ENCODE data around the gene TFAP2C.
"Not testable (repeated sequence)": the region's sequence is repeated elsewhere in the genome, so short reads cannot be mapped to it uniquely, and the experiment has no call there.

Gene TFAP2C

GRCh38 chr20:56617489-56617888 is 11.6 kb upstream of the TFAP2C start:
- no peak for DNase-seq

- DNase-seq = no peak
Observed at GRCh38 chr20:56621730-56622129, 7.4 kb upstream of the TFAP2C start.

DNA sequence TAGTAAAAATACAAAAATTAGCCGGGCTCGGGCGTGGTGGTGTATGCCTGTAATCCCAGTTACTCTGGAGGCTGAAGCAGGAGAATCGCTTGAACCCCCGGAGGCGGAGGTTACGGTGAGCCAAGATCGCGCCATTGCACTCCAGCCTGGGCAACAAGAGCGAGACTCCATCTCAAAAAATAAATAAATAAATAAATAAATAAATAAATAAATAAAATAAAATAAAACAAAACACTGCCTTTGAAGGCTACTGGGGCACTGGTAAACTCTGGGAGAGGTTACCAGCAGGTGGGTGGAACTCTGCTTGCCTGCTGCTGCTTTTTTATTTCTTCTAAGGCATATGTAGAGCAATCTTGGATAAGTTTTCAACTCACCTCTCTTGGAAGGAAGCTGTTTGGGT is 5.2 kb upstream of the TFAP2C start:
- DNase-seq = not testable (repeated sequence)

DNA sequence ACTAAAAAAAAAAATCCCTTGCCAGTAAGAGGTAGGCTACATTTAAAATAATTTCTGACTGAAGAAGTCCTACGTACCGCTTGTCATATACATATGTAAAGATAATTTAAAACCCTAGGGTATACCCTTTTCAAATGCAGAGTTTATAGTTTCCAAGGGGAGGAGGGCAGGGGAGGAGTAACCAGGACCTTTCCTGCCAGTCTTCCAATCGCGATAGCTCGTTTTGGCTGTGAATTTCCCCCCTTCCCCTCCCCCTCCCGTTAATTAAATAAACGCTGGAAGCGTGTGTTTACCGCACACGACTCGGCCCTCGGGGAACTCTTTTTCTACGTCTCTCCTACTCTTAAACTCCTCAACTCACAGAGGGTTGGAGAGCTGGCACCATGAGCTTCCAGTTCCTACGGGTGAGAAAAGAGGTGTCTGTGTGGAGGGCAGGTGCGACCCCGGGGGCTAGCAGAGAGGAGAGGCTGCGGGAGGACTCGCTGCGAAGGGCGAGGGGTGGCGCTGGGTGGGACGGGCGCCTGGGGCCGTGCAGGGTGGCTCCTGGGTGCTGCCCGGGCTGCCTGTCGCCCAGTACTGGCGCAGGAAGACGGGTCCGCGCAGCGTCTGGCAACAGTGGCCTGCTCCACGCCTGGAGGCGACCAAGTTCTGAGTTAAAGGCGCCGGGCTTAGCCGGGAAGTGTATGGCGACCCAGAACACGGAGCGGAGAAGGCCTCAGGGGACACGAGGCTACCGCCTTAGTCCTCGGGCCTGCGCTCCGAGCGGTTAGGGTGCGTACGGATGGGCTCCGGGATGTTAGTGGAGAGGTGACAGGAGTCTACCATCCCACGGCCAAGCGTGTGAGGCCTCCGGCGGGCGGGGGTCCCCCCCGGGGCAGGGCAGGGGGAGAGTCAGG is 4.1 kb upstream of the TFAP2C start:
- DNase-seq = no peak

GRCh38 chr20:56625837-56626236 is 3.3 kb upstream of the TFAP2C start:
- DNase-seq = no peak

DNA sequence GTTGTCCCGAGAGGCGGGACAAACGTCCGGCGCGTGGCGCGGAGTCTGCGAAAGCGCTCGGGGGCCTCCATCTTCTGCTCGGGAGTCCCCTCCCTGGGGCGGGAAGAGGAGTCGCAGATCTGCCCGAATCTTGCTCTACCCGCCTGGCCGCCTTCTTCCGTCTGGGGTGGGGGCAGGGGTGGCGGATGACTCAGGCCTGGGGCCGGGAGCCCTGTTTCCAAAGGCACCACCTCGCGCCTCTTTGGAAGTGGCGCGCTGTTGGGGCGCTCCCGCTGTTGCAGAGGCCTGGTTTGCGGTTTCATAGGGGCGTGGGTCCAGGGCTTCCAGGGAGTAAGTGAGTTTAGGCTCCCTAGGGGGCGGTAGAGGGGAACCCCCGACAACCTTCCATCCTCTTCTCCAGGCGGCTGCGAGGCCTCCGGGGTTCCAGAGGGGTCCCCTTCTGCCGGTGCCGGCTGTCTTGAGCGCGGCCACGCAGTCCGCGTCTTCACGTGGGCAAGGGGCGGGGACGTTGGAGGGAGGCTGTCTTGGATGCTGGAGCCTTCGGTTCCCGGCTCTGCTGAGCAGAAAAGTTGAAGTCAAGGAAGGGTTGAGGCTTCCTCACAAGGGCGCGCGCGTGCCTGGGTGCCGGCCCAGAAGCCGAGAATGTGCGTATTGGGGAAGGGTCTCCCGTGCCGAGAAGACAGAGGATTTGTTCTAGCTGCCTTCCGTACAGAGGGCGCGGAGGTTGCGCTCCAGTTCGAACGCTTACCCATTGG is 2.6 kb upstream of the TFAP2C start:
- DNase-seq = no peak

GRCh38 chr20:56627122-56628014 is 1.7 kb upstream of the TFAP2C start:
- no peak for DNase-seq

DNA sequence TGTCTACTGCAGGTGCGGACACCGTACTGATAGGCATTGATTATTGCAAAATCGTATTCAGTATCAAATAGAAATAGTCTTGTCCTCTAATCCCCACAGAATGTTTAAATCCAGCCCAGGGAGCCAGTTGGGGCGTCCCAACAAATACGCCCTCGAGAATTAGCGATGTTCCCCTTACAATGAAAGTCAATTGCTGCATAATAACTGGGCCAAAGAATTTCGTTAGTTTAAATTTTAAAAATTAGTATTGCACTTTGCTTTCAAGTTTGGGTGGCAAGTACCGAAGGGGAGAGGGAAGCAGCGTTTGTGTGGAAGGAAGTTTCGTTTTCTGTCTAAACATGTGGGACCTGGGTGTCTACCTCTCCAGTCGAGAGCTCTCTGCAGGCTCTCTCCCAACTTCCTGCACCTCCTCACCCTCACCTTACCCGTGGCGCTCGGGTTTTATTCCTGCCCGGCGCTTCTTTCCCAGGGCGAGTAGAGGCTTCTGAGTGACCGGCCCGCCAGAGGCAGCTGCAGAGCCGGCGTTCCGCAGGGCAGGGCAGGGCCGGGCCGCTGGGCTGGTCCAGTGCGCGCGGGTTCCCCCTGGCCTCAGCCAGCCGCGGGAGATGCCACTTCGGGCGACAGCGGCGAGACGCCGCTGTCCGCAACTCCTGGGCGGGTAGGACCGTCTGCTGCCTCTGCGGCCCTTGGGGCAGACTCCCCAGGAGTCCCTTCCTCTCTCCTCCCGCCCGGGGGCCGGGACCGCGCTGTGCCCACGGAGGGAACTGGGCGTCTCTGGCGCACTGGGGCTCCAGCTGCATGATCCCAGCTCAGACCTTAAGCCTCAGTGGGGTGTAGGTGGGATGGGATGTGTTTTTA is 862 bp upstream of the TFAP2C start:
- DNase-seq = no peak

DNA sequence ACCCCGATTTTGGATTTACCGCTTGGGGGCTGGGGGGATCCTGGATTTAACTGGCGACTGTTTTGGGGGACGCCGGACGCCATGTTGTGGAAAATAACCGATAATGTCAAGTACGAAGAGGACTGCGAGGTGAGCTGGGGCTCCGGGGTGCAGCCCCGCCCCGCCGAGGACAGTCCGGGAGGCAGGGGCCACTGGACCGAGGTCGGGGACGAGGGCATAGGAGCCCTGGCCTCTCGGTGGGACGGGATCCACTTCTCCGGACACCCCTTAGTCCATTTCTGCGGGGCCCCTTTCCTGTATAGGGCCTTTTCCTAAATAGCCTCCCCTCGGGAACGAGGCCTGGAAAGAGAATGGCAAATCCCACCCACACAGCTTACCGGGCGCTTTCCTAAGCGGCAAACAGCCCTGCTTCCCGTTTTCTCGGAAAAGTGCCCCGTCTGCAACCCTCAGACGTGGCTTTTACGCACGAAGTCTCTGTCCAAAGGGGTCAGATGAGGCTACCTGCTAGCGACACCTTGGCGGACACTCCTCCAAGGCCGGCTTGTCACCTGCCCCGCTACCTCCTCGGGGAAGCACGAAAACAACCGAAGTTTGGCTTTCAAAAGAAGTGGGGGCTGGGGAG is 469 bp downstream of the TFAP2C start:
- no peak for DNase-seq

- no peak for DNase-seq
Observed at GRCh38 chr20:56630086-56630493, 984 bp downstream of the TFAP2C start.

DNA sequence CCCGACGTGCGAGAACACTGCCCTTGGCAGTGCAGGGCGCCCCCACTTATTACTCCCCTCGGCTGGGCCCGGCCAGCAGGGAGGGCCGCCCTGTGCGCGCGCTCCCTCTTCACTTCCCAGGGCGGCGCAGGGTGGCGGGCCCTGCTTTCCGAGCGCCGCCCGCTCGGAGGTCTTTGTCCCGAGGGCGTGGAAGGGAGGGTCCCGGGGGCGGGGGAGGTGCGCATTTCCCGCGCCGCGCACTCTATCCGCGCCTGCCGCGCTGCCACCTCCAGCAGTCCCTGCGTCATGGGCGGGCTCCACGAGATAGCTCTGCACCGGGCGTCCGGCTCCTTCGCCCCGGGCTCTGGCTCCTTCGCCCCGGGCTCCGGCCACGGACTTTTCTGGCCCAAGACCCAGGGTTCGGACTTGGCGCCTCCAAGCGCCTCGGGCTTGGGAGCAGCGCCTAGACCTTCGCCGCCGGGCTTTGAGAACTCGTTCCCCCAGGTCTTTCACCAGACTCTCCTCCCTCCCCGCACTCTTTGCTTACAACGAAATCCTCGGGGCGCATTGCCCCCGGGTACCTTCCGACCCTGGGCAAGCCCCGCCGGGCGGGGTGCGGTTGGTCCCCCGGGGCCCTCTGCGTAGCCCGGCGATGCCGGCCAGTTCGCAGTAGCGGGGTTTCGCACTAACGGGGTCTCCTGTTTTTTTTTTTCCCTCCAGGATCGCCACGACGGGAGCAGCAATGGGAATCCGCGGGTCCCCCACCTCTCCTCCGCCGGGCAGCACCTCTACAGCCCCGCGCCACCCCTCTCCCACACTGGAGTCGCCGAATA is 1.6 kb downstream of the TFAP2C start:
- no peak for DNase-seq

GRCh38 chr20:56631318-56631989 is 2.3 kb downstream of the TFAP2C start:
- no peak for DNase-seq

DNA sequence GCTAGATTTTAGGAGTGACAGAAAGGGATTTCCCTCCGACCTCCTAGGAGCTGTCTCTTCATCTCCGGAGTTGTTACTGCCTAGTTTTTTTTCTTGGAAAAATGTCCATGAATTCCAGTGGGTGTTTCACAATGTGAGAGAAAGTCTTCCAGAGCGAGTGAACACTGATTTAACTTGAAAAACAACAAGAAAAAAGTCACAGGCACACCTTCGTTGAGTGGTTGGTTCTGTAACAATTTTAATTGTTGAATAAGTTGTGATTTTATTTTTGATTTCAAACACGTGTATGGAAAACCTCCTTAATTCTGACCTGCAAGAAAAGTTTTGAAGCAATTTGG is 2.9 kb downstream of the TFAP2C start:
- DNase-seq = no peak

DNA sequence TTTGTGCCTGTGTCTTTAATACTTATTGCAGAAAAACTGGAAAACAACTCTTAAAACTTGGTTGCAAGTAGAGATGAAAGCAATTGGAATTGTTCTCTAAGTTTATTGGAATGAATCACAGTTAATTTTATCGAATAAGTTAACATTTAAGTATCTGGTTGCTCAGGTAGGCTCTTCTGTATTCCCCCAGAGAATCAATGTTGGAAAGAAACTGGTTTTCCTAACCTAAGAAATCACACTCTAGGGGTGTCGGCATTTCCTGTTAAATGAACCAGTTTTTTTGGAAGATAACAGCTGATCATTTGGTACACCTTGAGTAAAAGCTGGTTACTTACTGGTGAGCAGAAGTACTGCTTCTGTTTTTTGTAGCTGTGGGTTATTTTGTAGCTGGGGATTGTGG is 5.2 kb downstream of the TFAP2C start:
- DNase-seq = no peak

DNA sequence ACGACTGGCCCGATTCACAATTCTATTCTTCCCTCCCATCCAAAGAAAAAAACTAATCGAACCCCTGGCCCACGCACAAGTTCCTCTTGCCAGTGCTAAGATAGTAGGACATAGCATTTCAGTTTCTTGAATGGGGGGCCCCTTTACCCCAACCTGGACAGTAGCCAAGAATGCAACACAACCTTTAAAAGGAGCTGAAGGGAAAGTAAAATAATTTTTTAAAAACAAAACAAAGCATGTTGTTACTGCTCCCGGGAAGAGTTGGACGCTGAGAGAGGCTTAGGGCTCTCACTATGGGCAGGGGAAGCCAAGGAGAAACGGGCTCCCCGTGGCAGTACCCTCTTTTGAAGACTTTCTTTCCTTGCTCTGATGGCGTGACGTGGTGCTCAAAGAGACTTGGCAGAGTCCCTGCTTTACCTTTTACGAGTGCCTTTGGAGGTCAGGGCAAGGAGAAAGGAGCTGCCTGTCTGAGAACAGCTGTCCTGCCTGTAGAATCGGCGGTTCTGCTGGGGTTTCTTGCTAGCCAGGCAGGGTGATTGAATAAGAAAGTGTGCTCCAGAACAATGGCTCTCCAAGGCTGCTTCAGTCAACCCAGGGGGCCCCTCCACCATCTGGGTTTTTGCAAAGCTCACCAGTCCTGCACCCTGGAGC is 5.8 kb downstream of the TFAP2C start:
- no peak for DNase-seq

- DNase-seq = no peak
Observed at GRCh38 chr20:56636716-56637115, 7.6 kb downstream of the TFAP2C start.

GRCh38 chr20:56637576-56637975 is 8.5 kb downstream of the TFAP2C start:
- no peak for DNase-seq

GRCh38 chr20:56646599-56646998 is 17.5 kb downstream of the TFAP2C start:
- no peak for DNase-seq

- no peak for DNase-seq
Observed at GRCh38 chr20:56653211-56653610, 24.1 kb downstream of the TFAP2C start.

DNA sequence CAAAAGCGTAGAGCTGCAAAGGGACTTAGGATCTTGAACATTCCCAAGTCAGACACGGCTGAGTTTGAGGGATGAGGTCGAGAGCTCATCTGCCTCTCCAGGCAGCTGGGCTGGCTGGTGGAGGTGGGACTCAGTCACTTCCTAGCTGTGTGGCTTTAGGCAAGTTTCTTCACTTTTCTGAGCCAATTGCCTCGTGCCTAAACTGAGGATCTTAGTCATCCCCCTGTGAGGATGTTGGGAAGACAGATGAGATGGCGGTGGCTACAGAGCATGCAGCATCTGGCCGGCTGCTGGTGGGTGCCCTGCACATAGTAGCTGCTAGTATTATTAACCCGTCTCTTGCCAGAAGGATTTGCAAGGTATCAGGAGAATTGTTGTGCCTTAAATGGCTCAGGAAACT is 27.5 kb downstream of the TFAP2C start:
- DNase-seq = no peak
